ENCODE results near the gene ILDR2.

The ILDR2 gene

DNA sequence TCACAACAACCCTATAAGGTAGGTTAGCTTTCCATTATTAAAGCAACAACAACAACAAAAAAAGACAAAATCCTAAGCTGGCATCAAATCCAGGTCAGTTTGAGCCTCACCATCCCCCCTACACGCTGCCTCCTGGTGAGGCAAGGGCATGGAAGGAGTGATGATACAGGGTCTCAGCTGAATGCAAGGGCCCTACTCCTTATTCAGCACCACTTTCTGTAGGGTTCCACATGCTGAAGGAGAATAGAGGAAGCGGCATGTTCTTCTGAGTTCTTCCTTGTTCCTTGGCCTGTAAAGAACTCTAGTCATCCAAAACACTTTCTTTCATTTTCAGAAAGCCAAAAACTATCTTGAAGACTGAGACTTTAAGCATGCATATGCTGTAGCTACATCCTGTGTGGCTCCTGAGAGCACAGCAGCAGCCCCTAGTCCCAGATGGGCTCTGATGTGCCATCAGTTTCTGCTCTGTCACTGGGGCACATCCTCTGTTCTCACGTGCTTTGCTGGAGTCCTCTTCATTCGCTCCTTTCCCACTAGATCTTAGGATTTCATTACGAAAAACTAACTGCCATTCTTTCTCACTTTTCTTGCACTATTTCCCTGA lies 6.2 kb downstream of the ILDR2 start:
- DNase-seq: no peak

DNA sequence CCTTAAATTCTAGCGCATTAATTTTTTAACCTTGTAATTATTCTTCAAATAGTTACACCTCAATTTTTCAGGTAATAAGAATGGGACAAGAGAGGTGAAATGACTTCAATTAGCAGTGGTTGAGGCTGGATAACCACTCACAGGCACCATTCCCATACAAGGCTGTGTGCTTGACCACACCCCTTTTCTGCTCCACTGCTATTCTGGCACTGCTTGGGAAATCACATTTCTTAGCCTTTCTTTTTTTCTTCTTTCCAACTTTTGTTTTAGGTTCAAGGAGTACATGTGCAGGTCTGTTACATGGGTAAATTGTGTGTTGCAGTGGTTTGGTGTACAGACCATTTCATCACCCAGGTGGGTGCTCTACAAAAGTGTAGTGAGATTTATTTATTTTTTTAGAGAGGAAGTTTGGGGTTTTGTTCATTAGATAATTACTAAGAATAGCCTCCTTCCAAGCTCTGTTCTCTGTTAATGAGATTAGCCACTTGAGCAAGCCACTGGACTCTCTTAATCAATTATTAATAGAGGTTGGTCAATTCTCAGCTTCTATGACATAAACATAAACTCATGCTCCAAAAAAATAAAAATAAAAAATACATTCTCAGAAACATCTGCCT lies 14.4 kb downstream of the ILDR2 start:
- DNase-seq: no peak

DNA sequence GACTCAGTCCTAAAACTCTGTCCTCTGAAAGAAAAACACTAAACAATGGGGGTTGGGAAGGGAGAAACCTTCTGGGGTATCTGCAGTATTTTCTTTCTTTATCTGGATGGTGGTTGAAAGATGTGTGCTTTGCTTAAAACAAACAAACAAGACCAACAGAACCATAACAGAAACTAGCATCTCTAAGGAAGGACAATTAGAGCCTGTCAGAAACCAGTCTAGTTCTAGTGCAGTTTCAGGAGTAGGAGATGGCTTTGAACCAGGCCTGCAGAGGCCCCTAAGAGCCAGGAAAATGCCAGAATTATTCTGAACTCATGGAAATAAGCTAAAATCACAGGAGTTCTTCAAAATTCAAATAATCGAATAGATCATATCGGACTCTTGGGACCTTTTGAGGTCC lies 18.5 kb downstream of the ILDR2 start:
- DNase-seq: no peak

DNA sequence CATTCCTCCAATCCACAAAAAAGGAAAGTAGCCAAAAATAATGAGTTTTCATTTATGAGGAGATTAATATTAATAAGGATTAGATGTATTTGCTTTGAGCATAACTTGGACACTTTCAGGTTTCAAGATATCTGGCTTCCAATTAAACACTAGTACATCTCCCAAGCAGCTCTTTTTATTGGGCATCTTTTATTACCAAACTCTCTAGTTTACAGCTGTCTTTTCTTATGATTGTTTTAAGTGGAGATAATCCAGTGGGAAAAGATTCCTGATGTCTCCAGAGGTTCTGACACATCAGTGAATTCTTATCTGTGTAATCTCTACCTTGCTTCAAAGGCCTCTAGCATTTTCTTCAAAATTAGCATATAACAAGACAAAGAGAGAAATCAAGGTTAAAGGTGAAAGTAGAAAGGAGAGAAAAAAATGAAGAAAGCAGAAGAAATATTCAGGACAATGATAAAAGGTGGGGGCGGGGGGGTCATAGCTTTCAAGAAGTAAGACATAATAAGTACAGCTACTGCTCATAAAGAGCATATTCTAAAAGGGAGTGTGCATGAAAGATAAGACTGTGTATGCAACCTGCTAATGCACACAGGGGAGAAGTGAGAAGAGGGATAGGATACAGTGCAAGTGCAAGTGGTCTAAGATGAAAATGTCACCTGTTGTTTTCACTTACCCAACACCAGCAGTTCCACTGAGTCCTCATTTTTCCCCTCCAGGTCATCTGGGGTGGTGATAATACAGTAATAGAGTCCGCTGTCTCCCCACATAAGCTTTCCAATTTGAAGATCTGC lies 19.1 kb downstream of the ILDR2 start:
- DNase-seq: no peak

DNA sequence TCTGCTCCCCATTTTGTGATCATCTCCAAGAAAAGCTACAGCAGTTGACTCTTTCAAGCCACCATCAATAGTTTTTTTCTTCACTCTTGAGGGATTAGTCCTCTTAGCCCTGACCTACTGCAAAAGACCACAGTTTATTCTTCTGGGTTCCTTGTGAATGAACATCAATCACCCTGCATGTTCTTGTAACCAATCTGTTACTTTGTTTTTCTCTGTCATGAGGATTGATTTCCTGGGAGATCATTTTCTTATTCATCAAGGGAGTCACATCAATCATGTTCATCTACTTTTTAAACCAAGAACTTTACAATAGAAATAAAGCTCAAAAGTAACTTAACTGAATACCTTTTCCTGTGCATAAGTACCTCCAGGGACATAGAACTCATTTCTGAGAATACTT lies 21.8 kb downstream of the ILDR2 start:
- DNase-seq: no peak

DNA sequence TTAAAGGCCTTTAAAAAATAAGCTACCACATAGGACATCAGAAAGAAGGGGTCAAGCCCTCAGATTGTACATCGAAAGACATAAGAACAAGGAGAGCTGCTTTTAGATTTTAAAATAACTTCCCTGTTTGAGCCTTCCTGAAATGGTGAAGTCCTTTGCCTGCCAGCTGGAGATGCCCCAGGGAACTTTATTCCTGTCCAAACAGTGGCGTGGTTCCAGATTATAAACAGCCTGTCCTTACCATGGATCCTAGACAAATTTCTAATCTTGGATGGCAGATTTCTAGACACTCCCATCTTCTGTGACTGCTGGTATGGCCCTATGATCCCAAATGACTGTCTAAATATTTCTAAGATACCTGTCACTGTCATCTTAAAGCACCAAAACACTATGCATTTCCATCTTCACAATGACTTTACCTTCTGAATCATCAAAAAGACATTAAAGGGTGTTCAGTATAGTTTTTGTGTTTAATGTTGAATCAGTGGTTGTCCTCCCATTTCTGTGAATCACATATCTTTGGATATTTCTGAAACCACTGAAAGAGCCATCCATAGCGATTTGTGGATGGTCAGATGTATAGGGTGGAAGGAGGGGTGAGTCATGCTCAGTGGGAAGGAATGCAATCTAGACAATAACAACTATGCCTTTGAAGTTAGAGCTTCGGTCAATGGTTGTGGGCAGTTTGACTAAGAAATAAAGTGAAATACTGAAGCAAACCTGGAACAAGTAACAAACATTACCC lies 23.2 kb downstream of the ILDR2 start:
- DNase-seq: no peak

DNA sequence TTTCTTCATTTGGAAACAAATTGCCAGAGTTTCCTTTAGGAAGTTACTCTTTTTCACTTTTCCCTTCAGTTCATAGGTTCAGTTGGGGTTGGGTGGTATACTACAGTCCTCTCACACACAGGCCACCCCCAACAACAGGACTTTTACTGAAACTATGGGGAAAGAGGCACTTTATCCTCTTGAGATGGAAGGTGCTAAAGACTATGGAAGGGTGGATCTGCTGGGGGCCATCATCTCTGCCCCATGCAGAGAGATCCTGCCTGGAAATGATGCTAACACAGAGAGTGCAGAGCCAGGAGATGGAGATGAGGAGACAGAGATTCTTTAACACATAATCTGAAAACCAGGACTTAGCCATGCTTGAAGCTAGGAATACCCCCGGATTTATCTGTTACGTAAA lies 24.3 kb downstream of the ILDR2 start:
- DNase-seq: no peak

DNA sequence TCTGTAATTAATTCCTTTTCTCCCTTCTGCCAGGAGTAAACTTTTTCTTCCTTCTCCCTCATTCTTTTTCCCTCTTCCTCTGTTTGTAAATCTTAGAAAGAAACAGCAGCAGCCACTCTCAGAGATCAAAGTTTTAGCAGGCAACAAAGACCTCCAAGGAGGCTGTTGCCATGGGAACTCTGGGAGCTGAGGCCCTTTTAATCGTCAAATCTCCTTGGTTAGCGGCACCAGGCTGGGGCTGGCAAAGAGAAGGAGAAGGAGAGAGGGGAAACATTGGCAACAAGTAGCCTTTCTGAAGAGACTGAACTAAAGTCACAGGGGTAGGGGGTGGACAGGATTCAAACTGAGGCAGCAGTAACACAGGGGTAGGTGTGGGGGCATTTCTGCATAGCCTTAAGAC lies 25.2 kb downstream of the ILDR2 start:
- DNase-seq: no peak

DNA sequence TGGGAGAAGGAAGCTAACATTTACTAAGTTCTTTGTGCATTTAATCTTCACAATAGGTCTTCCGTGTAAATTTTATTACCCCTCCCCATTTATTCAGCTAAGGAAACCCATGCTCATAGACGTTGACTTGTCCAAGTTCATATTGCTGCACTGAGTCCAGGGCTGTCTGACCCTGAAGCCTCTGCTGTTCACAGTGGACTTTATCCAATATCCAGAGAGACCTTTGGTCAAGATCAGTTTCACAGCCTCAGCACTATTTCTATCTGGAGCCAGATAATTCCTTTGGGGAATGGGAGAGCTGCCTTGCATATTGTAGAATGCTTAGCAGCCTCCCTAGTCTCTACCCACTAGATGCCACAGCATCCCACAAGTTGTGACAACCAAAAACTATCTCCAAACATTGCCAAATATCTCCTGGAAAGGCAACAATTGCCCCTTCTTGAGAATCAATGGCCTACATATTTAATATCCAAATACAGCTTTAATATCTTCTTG lies 26.4 kb downstream of the ILDR2 start:
- no peak for DNase-seq

DNA sequence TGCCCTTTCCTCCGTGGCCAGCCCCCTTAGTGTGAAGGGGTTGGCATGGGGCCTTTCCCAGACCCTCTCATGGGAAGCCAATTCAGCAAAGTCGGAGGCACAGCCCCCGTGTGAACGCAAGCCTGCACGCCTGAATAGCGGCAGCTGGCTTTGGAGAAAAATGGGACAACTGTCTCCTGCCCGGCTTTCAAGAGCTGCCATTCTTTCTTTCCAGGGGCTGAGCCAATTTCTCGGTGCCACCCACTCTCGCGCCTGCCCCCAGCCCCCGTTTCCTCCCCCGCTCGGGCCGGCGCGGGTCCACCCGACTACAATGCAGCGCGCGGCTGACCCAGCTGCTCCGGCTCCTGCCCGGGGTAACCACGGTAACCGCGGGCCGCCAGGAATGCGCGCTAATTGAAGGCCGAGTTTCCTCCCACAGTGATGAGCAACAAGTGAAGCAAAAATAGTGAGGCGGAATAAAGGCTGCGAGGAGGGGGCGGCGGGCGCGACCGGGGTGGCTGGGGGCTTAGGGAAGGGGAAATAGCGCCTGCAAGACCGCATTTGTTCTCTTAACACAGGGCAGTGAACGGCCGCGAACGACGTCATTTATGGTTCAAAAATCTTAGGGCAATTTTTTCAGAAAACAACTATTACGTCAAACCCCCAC lies 27.8 kb downstream of the ILDR2 start:
- DNase-seq: no peak

DNA sequence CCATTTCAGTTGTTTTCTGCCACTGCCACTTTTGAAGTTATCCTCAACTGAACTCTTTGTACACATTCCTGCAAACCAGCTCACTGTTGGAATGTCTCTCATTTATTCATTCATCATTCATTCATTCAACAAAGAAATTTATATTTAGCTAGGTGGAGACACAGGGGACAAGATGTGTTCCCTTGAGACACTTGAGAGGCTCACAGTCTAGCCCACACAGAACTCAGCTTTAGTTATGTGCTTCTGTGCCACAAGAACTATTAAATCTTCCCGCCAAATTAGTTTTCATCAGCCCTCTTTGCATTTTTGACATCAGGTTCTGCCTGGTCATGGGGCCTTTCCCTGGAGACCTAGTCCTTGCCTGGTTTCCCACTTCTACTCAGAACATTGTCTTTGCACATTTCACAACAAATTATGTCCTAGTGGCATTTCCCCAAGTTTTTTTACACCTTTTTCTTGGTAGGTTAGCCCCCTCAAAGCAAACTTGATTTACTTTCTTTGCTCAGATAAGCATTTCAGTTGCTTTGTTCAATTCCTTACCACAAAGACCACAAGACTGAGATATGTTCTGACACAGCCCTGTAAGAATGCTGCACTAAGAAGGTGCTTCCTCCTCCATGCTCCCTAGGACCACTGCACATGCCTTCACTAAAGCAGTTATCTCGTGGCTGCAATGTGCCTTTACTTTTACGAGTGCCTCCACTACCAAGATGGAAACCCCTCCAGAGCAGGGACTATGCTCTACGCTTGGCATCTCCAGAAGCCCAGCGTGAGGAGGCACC lies 31.0 kb downstream of the ILDR2 start:
- no peak for DNase-seq

DNA sequence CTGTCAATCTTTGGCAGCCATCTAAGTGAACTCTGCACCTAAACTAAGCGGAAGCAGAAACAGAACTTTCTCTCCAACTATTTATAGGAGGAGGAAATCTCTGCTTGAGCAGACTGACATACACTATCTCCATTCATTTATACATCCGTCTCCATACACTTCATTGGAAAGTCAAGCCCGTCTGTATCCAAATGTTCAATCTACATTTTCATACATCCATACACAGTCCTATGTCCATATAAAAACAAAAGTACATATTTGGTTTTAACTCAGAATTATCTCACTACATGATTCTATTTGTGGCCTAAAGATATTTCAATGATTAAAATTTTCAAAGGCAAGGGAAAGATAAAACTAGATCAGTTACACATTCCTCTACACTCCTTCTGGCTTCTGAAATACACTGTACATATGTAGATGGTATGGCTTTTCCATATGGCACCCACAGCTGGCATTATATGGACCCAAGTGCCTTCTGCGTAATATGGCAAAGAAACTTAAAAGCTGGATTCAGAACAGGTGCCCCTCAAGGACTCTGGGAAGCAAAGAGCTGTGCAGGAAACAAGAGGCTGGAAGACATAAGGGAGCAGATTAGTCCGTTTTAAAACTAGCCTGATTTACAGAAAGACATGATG lies 35.5 kb downstream of the ILDR2 start:
- DNase-seq: no peak

DNA sequence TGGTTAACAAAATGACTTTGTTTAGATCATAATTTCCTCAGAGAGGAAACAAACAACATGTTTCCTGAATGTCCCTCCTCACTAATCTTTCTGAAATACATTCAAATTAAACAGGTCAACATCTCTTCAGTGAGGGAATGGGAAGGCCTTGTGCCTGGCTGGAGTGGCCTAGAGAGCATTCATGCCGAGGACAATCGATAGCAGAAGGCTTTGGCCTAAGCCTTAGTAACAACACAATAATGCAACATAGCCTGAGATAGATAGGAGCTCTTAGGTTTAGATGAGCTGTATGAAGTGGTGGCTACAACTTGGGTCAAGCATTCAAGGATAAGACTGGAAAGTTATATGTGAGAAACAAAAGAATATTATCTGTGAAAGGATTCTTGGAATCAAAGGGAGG lies 37.4 kb downstream of the ILDR2 start:
- DNase-seq: no peak

DNA sequence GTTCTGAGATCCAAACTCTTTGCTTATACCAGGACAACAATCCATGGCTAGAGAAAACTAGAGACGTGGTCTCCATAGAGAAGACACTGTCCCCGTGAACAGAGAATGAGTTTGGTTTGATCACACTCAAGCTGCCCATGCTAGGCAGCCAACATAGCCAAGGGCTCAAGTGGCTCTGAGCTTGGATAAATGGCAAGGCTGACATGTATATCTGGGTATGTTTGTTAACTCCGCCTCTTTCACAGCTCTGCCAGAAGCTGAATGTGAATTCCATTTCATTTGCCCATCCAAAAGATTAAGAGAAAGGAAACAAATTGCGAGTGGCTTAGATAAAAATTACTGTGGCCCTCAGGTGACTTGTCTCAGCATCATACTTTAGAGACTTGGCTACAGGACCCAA lies 38.0 kb downstream of the ILDR2 start:
- DNase-seq: no peak

DNA sequence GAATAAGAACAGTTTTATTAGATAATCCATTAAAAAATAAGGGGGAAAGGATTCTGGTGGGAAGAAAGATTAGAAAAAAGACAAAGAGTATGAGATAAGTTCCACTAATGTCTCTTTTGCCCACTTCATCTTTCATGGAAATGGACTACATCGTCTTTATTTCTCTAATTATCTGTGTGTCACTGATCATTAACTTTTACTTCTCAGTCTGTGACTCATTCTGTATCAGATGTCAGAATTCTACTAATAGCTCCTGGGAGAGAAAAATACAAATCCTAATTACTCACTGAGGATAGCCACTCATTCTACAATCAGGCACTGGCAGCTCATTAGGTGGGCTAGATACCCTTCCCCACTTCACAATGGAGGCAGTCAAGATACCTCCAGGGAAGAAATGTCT lies 41.7 kb downstream of the ILDR2 start:
- no peak for DNase-seq

DNA sequence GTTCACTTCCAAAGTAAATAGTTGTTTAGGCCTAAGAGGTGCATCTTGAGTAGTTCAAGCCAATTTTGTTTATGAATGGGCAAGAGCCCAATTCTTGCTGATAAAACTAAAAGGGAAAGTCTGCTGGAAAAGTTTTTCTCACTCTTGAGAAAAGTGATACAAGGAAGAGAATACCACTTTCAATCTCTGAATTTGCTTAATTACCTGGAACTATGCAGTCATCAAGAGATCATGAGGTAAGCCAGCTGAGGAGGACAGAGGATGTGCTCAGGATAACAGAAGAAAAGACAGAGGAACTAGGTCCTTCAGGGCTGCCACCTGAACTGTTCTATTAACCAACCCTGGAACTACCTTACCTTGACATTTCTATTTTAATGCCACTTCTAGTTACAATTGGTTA lies 42.2 kb downstream of the ILDR2 start:
- DNase-seq: no peak

DNA sequence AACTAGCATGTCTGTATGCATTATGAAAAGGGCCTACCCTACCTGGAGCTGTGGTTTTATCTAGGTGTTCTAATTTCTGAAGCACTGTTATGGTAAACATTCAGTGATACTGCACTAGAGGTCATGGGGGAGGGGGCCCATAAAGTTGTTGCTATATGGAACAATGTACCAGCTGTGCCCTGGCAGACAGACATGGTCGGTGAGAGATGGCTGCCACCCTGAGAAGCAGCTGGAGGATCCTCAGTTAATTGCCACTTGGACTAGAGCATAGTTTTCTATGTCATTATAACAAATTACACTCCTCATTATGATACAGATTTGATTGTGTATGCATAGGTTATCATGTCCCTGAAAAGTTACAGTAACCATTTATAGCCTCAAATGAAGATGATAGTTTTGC lies 45.4 kb downstream of the ILDR2 start:
- DNase-seq: no peak

DNA sequence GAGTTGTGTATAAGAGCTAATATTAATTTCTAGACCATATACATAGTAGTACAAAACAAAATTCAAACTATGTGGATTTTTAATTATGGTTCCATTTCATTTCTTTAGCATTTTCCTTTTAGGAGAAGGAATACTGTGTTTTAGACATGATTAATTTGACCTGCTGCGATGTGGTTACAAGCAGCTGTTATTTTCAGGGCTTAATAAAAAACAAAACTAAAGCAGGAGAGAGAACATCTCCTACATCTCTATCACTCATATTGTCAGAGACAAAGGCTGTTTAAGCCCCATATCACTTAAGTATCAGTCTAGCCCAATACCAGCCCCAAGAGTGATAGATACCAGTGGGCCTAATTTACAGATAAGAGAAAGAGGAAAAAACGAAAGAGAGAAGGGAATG lies 47.6 kb downstream of the ILDR2 start:
- DNase-seq: no peak

DNA sequence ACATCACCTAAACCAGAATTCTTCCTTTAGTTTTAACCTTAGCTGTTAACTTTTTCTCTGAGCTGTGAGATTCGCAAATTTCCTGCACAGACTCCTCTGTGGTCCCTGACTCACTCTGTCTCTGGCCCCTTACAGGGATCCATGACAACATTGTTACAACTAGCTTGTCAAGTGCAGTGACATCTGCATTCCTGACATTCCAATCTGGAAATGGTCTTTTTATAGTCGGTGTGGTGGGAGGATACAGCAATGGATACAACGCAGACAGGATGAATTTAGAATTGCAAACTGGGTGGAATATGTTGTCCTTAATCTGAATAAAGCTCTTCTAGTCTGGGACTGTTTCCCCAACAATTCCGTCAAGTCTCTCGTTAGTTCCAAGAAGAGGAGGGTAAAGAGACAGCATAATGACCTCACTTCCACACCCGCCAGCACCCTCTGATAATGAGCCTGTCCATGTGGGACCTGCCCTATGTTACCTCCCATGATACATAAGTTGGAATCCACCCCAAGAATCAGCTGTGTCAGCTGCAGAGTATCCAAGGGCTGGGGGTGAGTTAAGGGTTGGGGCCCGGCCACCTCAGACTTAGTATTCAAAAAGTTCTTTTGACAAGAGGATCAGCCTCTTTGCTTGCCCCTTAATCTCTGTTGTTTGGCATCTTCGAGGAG lies 49.4 kb downstream of the ILDR2 start:
- DNase-seq: peak in 1 of 2 experiments; percentile 18

DNA sequence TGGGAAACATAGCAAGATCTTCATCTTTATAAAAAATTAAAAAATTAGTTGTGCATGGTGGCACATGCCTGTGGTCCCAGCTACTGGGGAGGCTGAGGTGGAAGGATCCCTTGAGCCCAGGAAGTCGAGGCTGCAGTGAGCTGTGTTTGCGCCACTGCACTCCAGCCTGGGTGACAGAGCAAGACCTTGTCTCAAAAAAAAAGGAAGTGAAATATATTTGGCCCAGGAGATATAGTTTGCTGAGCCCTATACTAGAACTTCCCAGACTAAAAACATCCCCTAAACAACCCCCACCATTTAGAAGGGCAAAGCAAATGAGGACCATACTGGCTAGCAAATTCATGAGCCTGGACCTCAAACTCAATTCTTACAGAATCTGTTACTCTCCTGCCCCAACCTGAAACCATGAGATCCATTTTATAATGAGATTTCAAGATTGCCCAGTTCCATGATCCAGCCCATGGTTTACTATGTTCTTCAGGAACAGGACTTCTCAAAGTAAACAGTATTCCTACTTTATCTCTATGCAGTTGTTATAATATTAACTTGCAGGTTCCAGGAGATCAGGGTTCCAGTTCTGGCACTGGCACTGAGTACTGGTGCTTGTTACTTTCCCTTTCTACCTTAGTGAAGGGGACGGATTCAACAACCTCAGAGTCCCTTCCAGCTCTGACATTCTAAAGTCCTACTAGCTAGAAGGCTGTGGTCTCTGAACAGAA lies 50.4 kb downstream of the ILDR2 start:
- no peak for DNase-seq
